ENCODE data around the gene PRKN.

The PRKN gene

GRCh38 chr6:161575523-161576254, 1151.9 kb downstream of the PRKN start:
- no peak for DNase-seq (ENCODE audit: low spot score)
- Histone ChIP-seq H3K36me3 (ENCODE audit: low read depth) (no peaks in the 10 kb centered on the region), H3K4me3 (ENCODE audit: severe bottlenecking) (no peak overlapping the region), H3K27ac (ENCODE audit: poor library complexity, severe bottlenecking) (no peak overlapping the region), H3K9me3 (ENCODE audit: severe bottlenecking) (no peaks in the 10 kb centered on the region), H3K4me1 (ENCODE audit: insufficient read depth, poor library complexity, severe bottlenecking) (no peaks in the 10 kb centered on the region), H3K27me3 (ENCODE audit: insufficient read depth, poor library complexity, severe bottlenecking) (no peaks in the 10 kb centered on the region)
- no peak for TF ChIP-seq CTCF (IDR thresholded peaks at IDR 0.05; ENCODE audit: poor library complexity, severe bottlenecking)
- ATAC-seq (ENCODE audit: low read depth), result no peak

GRCh38 chr6:161568885-161569456, 1158.6 kb downstream of the PRKN start:
- Histone ChIP-seq H3K9me3 (ENCODE audit: severe bottlenecking) (no peaks in the 10 kb centered on the region), H3K27ac (ENCODE audit: poor library complexity, severe bottlenecking) (no peak overlapping the region), H3K4me1 (ENCODE audit: insufficient read depth, poor library complexity, severe bottlenecking) (no peaks in the 10 kb centered on the region), H3K36me3 (ENCODE audit: low read depth) (no peaks in the 10 kb centered on the region), H3K27me3 (ENCODE audit: insufficient read depth, poor library complexity, severe bottlenecking) (no peaks in the 10 kb centered on the region), H3K4me3 (ENCODE audit: severe bottlenecking) (no peak overlapping the region)
- 0 out of 3 replicates have a peak, but pooled peaks have one; percentile 23 for ATAC-seq (ENCODE audit: low read depth)
- no peak for TF ChIP-seq CTCF (IDR thresholded peaks at IDR 0.05; ENCODE audit: poor library complexity, severe bottlenecking)
- no peak for DNase-seq (ENCODE audit: low spot score)

- Histone ChIP-seq H3K36me3 (ENCODE audit: low read depth) (no peaks in the 10 kb centered on the region), H3K4me1 (ENCODE audit: insufficient read depth, poor library complexity, severe bottlenecking) (no peaks in the 10 kb centered on the region), H3K27me3 (ENCODE audit: insufficient read depth, poor library complexity, severe bottlenecking) (no peaks in the 10 kb centered on the region), H3K4me3 (ENCODE audit: severe bottlenecking) (no peak overlapping the region), H3K9me3 (ENCODE audit: severe bottlenecking) (no peaks in the 10 kb centered on the region), H3K27ac (ENCODE audit: poor library complexity, severe bottlenecking) (no peak overlapping the region)
- no peak for TF ChIP-seq CTCF (IDR thresholded peaks at IDR 0.05; ENCODE audit: poor library complexity, severe bottlenecking)
- DNase-seq (ENCODE audit: low spot score) (no peak), ATAC-seq (ENCODE audit: low read depth) (no peak)
Measured at GRCh38 chr6:161564952-161565351, 1162.6 kb downstream of the PRKN start.

- no peak overlapping the region for H3K27ac ChIP-seq (ENCODE audit: poor library complexity, severe bottlenecking)
- H3K4me1 ChIP-seq (ENCODE audit: insufficient read depth, poor library complexity, severe bottlenecking), result no peaks in the 10 kb centered on the region
- no peaks in the 10 kb centered on the region for H3K27me3 ChIP-seq (ENCODE audit: insufficient read depth, poor library complexity, severe bottlenecking)
- no peaks in the 10 kb centered on the region for H3K9me3 ChIP-seq (ENCODE audit: severe bottlenecking)
- no peak for TF ChIP-seq CTCF (IDR thresholded peaks at IDR 0.05; ENCODE audit: poor library complexity, severe bottlenecking)
- no peak for DNase-seq (ENCODE audit: low spot score)
- H3K4me3 ChIP-seq (ENCODE audit: severe bottlenecking), result no peak overlapping the region
- no peak for ATAC-seq (ENCODE audit: low read depth)
- no peaks in the 10 kb centered on the region for H3K36me3 ChIP-seq (ENCODE audit: low read depth)
Measured at GRCh38 chr6:161561908-161562307, 1165.7 kb downstream of the PRKN start.
